HepG2 (cell line): ENCODE data around the gene TMEM130.

Experiments used
- RAD21 ChIP-seq: fragments of 450-650 bp; formaldehyde crosslinking; IDR thresholded peaks from 2 replicates; pipeline ENCODE4 v1.5.0; 2020; ENCODE audit warnings: mild to moderate bottlenecking
- ZBTB42 ChIP-seq: sonication (generic); formaldehyde crosslinking; IDR thresholded peaks from 2 replicates; pipeline ENCODE4 v1.5.0; 2020; ENCODE audit warnings: mild to moderate bottlenecking, missing genetic modification reagents

DNA sequence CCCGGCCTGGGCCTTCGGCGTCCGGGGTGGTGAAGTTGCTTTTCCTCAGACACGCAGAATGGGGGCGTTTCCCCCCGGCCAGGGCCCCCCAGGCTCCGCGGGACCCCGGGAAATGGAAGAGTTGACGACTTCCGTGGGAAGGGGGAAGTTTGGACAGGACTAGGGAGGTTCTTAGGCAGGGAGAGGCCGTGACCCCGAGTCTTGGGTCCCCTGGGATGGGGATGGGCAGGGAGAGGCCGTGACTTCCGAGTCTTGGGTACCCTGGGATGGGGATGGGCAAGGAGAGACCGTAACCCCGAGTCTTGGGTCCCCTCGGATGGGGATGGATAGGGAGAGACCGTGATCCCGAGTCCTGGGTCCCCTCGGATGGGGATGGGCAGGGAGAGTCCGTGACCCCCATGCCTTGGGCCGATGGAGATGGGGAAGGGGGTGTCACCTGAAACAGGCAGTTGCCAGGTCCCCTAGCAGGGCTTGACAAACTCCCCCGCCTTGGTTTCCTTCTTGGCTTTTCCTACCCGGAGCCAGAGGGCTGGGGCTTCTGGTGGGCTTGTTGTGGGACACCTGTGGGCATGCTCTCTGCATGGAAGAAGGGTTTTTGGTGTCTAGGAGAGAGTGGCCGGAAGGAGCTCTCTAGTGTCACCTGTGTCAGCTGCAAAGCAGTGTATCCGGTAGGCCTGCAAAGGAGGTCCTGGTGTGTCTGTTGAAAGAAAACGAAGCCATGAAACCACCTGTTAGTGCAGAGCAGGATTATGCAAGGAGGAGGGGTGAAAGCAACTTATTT is 9.6 kb upstream of the TMEM130 start:
- TF ChIP-seq RAD21 (no peak), ZBTB42 (no peak)
